GM12878 (cell line): ENCODE measurements around the gene TRIP6. TPM values are rescaled to one million over a fixed set of nuclear protein-coding genes. Genes with fewer than 3 reads are reported as not detected.
"Not testable (repeated sequence)": the region's sequence is repeated elsewhere in the genome, so short reads cannot be mapped to it uniquely, and the experiment has no call there.

Source experiments
- ATAC-seq: fragments of 200-7000 bp; cut with Tn5 transposase; 3 replicates; pipeline ENCODE4 v1.9.1; 2020; ENCODE audit warnings: mild to moderate bottlenecking, moderate library complexity
- BruUV-seq: library from RNA; stranded (reverse); fragments of 400-500 nt; replicated peaks from 2 replicates; lab custom pipeline; 2021; lab: Mats Ljungman, UMichigan
- CTCF ChIA-PET: fragments of 300-600 bp; sonication (Branson Sonifier 250); formaldehyde crosslinking; extraction: SDS; loops from one replicate; lab custom pipeline; 2021; ENCODE audit warnings: inconsistent platforms; lab: Yijun Ruan, JAX
- POLR2A ChIA-PET: fragments of 350-600 bp; formaldehyde crosslinking; extraction: SDS; loops from one replicate; lab custom pipeline; 2021; ENCODE audit warnings: inconsistent platforms; lab: Charles Lee
- RAD21 ChIA-PET: fragments of 300-600 bp; sonication (Branson Sonifier 250); formaldehyde crosslinking; loops from one replicate; lab custom pipeline; 2023; ENCODE audit warnings: antibody characterized with exemption; ENCODE audit not compliant: unreplicated experiment; lab: Charles Lee
- SMC1A ChIA-PET: fragments of 300-600 bp; sonication (Branson Sonifier 250); formaldehyde crosslinking; loops from one replicate; lab custom pipeline; 2023; ENCODE audit not compliant: unreplicated experiment, uncharacterized antibody; lab: Charles Lee
- DNase-seq: peaks from one replicate; pipeline ENCODE4 v3.0.0-alpha.2; 2011; ENCODE audit warnings: low read depth, low spot score
- FAIRE-seq: peaks from 3 replicates; lab custom pipeline; 2011; peaks lifted over from hg19 to GRCh38; lab: Jason Lieb, UNC
- H2AFZ ChIP-seq: 2 replicates; pipeline ENCODE4 v1.6.0; 2011; ENCODE audit warnings: low read depth, low read length, control low read depth; ENCODE audit not compliant: control insufficient read depth
- H3K27ac ChIP-seq: 2 replicates; pipeline ENCODE4 v1.5.1; 2011; ENCODE audit warnings: control low read depth; ENCODE audit not compliant: control insufficient read depth, insufficient read depth
- H3K27me3 ChIP-seq, 2 experiments: replicated peaks in 1 of 2; 2 replicates each; pipeline versions ENCODE4 v1.6.0 to v1.6.1; 2011; ENCODE audit warnings: low read length in 1 of 2; ENCODE audit not compliant: control insufficient read depth in 2 of 2, insufficient read depth in 2 of 2
- H3K36me3 ChIP-seq, 2 experiments: 2 replicates each; pipeline ENCODE4 v1.5.1; 2011; ENCODE audit warnings: low read length in 1 of 2; ENCODE audit not compliant: control insufficient read depth in 2 of 2, insufficient read depth in 2 of 2
- H3K4me1 ChIP-seq: 2 replicates; pipeline ENCODE4 v1.6.1; 2011; ENCODE audit warnings: mild to moderate bottlenecking, low read length, moderate library complexity, mixed read lengths; ENCODE audit not compliant: control insufficient read depth, insufficient read depth
- H3K4me2 ChIP-seq: 2 replicates; pipeline ENCODE4 v1.6.0; 2011; ENCODE audit warnings: control low read depth; ENCODE audit not compliant: control insufficient read depth, insufficient read depth
- H3K4me3 ChIP-seq: fragments of 200-600 bp; sonication (generic); 2 replicates; pipeline ENCODE4 v1.5.1; 2016
- H3K79me2 ChIP-seq: 2 replicates; pipeline ENCODE4 v1.6.0; 2011; ENCODE audit warnings: low read length; ENCODE audit not compliant: control insufficient read depth, insufficient read depth
- H3K9ac ChIP-seq: 2 replicates; pipeline ENCODE4 v1.8.0; 2011; ENCODE audit warnings: low read length, control low read depth, mixed read lengths; ENCODE audit not compliant: control insufficient read depth, insufficient read depth
- H3K9me3 ChIP-seq: replicated peaks from 3 replicates; pipeline ENCODE4 v1.5.1; 2011; ENCODE audit warnings: mild to moderate bottlenecking, low read length; ENCODE audit not compliant: control insufficient read depth, insufficient read depth
- H4K20me1 ChIP-seq: 2 replicates; pipeline ENCODE4 v1.6.0; 2011; ENCODE audit not compliant: control insufficient read depth, insufficient read depth
- CBX5 ChIP-seq: sonication (generic); IDR thresholded peaks from 2 replicates; pipeline ENCODE4 v1.6.1; 2016; ENCODE audit warnings: low read depth, moderate library complexity, mild to moderate bottlenecking, inconsistent platforms
- CREB1 ChIP-seq: IDR thresholded peaks from 2 replicates; pipeline ENCODE4 v1.6.1; 2012; ENCODE audit warnings: low read depth, mild to moderate bottlenecking, inconsistent platforms
- E2F4 ChIP-seq: IDR thresholded peaks from 2 replicates; pipeline ENCODE4 v1.6.1; 2012; ENCODE audit warnings: low read depth, low read length, improper control_type of control experiment
- HCFC1 ChIP-seq: fragments of 150-350 bp; IDR thresholded peaks from 2 replicates; pipeline ENCODE4 v1.6.1; 2014; ENCODE audit warnings: low read length
- IRF5 ChIP-seq: fragments of 450-650 bp; IDR thresholded peaks from 2 replicates; pipeline ENCODE4 v1.6.1; 2017; ENCODE audit warnings: borderline replicate concordance
- NR2C1 ChIP-seq: fragments of 450-650 bp; IDR thresholded peaks from 2 replicates; pipeline ENCODE4 v1.6.1; 2017; ENCODE audit warnings: antibody characterized with exemption, mild to moderate bottlenecking, moderate library complexity
- PAX8 ChIP-seq: fragments of 450-650 bp; IDR thresholded peaks from 2 replicates; pipeline ENCODE4 v1.6.1; 2017; ENCODE audit warnings: mild to moderate bottlenecking, moderate library complexity
- SRF ChIP-seq, 2 experiments: IDR thresholded peaks; 2 replicates each; pipeline ENCODE4 v1.6.1; 2011; ENCODE audit warnings: low read depth in 2 of 2, low read length in 2 of 2, mild to moderate bottlenecking in 1 of 2, moderate library complexity in 1 of 2
- ZNF217 ChIP-seq: fragments of 450-650 bp; IDR thresholded peaks from 2 replicates; pipeline ENCODE4 v1.6.1; 2017; ENCODE audit warnings: antibody characterized with exemption, mild to moderate bottlenecking
- ZNF24 ChIP-seq: fragments of 450-650 bp; IDR thresholded peaks from 2 replicates; pipeline ENCODE4 v1.6.1; 2017; ENCODE audit warnings: antibody characterized with exemption, mild to moderate bottlenecking
- ZNF274 ChIP-seq: IDR thresholded peaks from one replicate; pipeline ENCODE4 v1.8.0; 2011; ENCODE audit not compliant: insufficient read length, insufficient read depth
- WGBS: methylation state at CpG from one replicate; pipeline ENCODE4 v1.1.6; 2016; ENCODE audit warnings: low lambda C conversion rate; ENCODE audit not compliant: insufficient replicate concordance, insufficient coverage; ENCODE audit errors: missing lambda C conversion rate; 5-methylcytosine and 5-hydroxymethylcytosine counted together
- in situ Hi-C: fragments of 300-500 bp; cut with MboI; formaldehyde crosslinking; loops from 9 replicates; pipeline ENCODE4 v1.14.3; 2018; ENCODE audit warnings: mixed read lengths
- intact Hi-C: fragments of 100-400 bp; cut with micrococcal nuclease; formaldehyde crosslinking; loops from one replicate; pipeline ENCODE4 v1.14.2; 2022; ENCODE audit not compliant: unreplicated experiment
- polyA plus RNA-seq, 11 experiments: library from polyadenylated mRNA; depleted of rRNA in 4 of 11; unstranded in 6 of 11; stranded (reverse) in 5 of 11; fragments of >200 nt; fragmentation: Nextera tagmentation in 4 of 11; fragmentation: Illumina TruSeq in 1 of 11; extraction: Ambion mirVana in 4 of 11; extraction: Trizol in 1 of 11; gene quantifications; 1 replicate in 1 of 11; 2 replicates in 10 of 11; pipeline versions ENCODE4 v1.2.1 to v1.2.3, GENCODE V29; 2011 to 2016; ENCODE audit warnings: inconsistent platforms in 2 of 11, missing spikeins in 2 of 11, low read depth in 1 of 11
- total RNA-seq, 4 experiments: library from RNA; depleted of rRNA in 3 of 4; stranded (reverse); fragments of >200 nt in 3 of 4; fragmentation: Illumina TruSeq in 1 of 4; extraction: Trizol in 1 of 4; gene quantifications; 2 replicates each; pipeline versions ENCODE4 v1.2.1 to v1.2.3, GENCODE V29; 2013 to 2021
- TF ChIP-seq, protein P1 (sequence below): fragments of 450-650 bp; IDR thresholded peaks from 2 replicates; pipeline ENCODE4 v1.6.1; 2017; ENCODE audit warnings: low read depth, mild to moderate bottlenecking, moderate library complexity

The TRIP6 gene
- total and polyA plus RNA-seq, 10 of the 15 experiments (the other 5 are each of a cell fraction or from before 2014, with no cell fraction given): 2.5 to 47.4 (median 25.5) TPM

DNA sequence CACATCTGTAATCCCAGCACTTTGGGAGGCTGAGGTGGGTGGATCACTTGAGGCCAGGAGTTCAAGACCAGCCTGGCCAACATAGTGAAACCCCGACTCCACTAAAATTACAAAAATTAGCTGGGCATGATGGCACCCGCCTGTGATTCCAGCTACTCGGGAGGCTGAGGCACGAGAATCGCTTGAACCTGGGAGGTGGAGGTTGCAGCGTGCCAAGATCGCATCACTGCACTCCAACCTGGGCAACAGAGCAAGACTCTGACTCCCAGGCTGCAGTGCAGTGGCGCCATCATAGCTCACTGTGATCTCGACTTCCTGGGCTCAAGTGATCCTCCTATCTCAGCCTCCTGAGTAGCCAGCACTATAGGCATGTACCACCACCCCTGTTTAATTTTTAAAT, 12.3 kb upstream of the TRIP6 start:
- WGBS: 87% methylated on average over 9 of the region's 9 CpGs

DNA sequence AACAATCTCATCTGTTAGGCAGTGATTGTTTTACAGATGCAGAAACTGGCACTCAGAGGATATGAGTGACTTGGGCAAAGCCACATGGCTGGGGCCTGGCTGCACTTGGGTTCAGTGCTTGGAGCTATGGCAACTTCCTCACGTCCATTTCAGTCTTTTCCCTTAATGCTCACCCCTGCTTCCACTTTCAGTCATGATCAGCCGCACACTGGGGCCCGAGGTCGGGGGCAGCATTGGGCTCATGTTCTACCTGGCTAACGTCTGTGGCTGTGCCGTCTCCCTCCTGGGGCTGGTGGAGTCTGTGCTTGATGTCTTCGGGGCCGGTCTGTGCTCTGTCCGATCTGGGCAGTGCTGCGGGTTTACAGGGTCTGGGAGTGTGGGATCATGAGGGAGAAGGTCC, 11.7 kb upstream of the TRIP6 start:
- H3K27me3 ChIP-seq: no peaks in the 10 kb centered on the region
- no peak overlapping the region for H3K27ac ChIP-seq
- ChIA-PET RAD21 (no interaction called here), POLR2A (interaction anchor here (1.0 kb wide), 1 partner anchor 20 kb away, joined by 4 read pairs; the partner anchor contains the start of gene SRRT), CTCF (no interaction called here), SMC1A (no interaction called here)
- H3K4me1 ChIP-seq: peaks cover 2% of the 10 kb centered on the region
- H3K36me3 ChIP-seq: peaks cover 2 to 5% of the 10 kb centered on the region in 2 experiments; a peak in 2 of 4 replicates
- H3K9ac ChIP-seq: no peak overlapping the region
- no peak overlapping the region for H3K4me3 ChIP-seq
- no TSS peak for BruUV-seq
- H3K9me3 ChIP-seq: no peaks in the 10 kb centered on the region
- FAIRE-seq (no peak), DNase-seq (no peak), ATAC-seq (no peak)
- H4K20me1 ChIP-seq: no peaks in the 10 kb centered on the region
- H3K79me2 ChIP-seq: peaks cover 10% of the 10 kb centered on the region
- TF ChIP-seq ZNF274 (no peak), E2F4 (no peak), ZNF24 (no peak), PAX8 (no peak), HCFC1 (no peak), CBX5 (no peak), CREB1 (no peak), IRF5 (no peak), ZNF217 (no peak), NR2C1 (no peak), SRF (IDR thresholded peaks at IDR 0.05; ENCODE audit: low read depth in 2 of 2, low read length in 2 of 2) (no peak)
- TF ChIP-seq, protein P1, sequence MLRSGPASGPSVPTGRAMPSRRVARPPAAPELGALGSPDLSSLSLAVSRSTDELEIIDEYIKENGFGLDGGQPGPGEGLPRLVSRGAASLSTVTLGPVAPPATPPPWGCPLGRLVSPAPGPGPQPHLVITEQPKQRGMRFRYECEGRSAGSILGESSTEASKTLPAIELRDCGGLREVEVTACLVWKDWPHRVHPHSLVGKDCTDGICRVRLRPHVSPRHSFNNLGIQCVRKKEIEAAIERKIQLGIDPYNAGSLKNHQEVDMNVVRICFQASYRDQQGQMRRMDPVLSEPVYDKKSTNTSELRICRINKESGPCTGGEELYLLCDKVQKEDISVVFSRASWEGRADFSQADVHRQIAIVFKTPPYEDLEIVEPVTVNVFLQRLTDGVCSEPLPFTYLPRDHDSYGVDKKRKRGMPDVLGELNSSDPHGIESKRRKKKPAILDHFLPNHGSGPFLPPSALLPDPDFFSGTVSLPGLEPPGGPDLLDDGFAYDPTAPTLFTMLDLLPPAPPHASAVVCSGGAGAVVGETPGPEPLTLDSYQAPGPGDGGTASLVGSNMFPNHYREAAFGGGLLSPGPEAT: no peak
- no peak overlapping the region for H2AFZ ChIP-seq
- H3K4me2 ChIP-seq: no peak overlapping the region
- in situ Hi-C loops: loop anchor here (10.0 kb wide), 2 partner anchors 151 to 381 kb away; partner anchors contain the start of genes POP7 and TSC22D4
- 51% methylated on average over 10 of the region's 10 CpGs for WGBS
- intact Hi-C loops: no loop called here

More for the DNA sequence above, 12.3 kb upstream of the TRIP6 start:
- H2AFZ ChIP-seq, DNase-seq, H3K9me3 ChIP-seq, H3K9ac ChIP-seq, H3K27ac ChIP-seq, BruUV-seq, H3K79me2 ChIP-seq, H3K4me1 ChIP-seq, RAD21 ChIA-PET, H4K20me1 ChIP-seq, H3K27me3 ChIP-seq, intact Hi-C loops, ATAC-seq, FAIRE-seq, H3K4me2 ChIP-seq, H3K4me3 ChIP-seq, SMC1A ChIA-PET, H3K36me3 ChIP-seq: not testable (repeated sequence)
- CTCF ChIA-PET: interaction anchor here (7.7 kb wide), 1 partner anchor 53 kb away, joined by 238 read pairs; no protein-coding TSS in a partner anchor
- in situ Hi-C loops: loop anchor here (10.0 kb wide), 2 partner anchors 150 to 380 kb away; partner anchors contain the start of genes POP7 and TSC22D4
- POLR2A ChIA-PET: interaction anchor here (1.7 kb wide), 1 partner anchor 20 kb away, joined by 8 read pairs; the partner anchor contains the start of gene SRRT
